HG02840 (cell line): ENCODE measurements around the gene EEPD1.

ENCODE experiments used
- ATAC-seq: cut with Tn5 transposase; IDR thresholded peaks from one replicate; pipeline ENCODE4 v1.9.1; 2021; ENCODE audit warnings: mild to moderate bottlenecking, moderate library complexity, moderate number of reproducible peaks; ENCODE audit not compliant: unreplicated experiment, low FRiP score

EEPD1 gene

GRCh38 chr7:36296284-36296683, 143.2 kb downstream of the EEPD1 start:
- ATAC-seq, result no peak

- no peak for ATAC-seq
Measured at GRCh38 chr7:36297364-36298009, 144.4 kb downstream of the EEPD1 start.

DNA sequence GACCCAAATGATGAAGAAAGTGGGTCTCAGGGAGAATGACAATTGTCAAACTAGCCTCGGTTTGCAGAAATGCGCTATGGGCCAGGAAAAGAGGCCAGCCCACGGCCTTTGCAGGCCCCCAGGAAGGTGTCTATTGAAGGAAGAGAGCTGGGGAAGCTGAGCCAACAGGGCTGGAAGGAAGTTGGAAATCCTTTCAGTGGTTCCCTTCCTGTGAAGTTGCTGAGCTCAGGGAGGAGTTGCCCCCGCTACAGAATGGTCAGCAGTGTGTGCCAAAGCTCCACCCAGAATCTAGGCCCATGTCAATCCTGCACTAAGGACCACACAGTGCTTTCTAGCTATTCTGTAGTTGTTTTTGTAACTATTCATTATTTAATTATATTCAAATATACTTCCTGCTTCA, 145.1 kb downstream of the EEPD1 start:
- ATAC-seq, result no peak

DNA sequence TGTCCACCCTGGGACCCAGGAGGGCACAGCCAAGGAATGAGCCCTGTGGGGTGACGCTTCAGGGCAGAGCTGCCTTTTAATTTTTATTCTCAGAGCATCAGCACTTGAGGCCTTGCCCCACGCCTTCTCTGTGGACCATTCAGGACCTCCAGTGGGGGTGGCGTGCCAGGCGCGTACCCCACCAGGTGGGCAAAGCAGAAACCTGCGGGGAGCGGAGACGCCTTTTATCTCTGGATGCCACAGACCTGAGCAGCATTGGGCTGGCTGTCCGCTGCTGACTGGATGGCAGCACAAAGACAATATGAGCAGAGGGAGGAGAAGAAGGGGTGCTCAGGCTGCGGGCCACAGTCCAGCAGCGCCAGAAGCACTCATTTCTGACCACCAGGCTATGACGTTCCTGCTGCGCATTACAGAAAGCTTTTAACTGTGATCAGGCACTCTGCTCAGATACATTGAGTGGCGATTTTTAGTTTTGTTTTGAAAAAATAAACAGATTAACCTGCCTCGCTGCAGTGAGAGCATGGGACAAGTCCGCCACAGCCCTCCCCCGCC, 146.2 kb downstream of the EEPD1 start:
- ATAC-seq, result no peak

DNA sequence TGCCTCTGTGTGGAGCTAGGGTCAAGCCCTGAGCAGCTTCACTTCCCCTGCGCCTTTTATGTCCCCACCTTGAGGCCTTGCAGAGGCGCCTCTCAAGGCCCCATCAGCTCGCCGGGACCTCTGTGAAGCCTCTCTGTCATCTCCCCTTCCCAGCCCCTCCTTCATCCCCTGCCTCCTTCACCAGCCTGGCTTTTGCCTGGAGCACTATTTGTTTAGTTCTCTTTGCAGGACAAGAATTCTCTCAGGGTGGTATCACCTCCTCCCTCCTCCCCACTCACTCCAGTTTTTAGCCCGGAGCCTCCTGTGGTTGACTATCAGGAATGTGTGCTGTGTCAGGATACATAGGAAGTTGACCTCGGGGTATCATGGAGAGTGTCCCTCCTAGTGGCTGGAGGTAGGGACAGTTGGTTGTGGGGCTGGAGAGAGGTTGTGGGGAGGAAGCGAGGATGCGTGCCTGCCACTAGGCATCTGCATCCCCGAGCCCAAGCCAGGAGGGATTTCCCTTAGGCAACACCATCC, 146.8 kb downstream of the EEPD1 start:
- ATAC-seq, result no peak

DNA sequence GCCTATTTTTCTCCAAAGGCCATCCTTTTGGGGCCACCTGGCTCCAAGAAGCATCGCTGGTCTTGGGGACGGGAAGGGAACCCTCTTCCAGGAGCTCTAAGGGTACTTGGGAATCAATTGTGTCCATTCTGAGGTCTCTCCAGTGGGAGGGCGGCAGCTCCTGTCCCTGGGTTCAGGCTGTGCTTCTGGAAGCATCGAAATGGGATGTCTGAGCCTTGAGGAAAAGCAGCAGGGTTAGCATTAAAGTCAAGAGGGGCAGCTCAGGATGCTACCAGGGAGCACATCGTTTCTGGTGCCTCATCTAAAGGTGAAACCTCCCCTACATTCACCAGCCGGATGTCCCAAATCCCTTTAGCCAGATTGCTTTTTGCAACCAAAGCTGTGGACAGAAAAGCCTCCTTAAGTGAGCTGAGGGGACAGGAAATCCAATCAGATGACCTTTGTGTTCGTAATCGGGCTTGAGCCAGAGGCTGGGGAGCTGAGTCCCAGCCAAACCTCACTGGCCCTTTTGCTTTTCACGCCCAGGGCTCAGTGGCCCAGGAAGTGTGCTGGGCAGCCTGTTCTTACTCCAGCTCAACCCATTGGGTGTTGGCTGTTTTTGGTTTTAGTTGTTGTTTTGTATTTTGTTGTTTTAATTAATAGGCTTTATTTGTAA, 147.8 kb downstream of the EEPD1 start:
- no peak for ATAC-seq

DNA sequence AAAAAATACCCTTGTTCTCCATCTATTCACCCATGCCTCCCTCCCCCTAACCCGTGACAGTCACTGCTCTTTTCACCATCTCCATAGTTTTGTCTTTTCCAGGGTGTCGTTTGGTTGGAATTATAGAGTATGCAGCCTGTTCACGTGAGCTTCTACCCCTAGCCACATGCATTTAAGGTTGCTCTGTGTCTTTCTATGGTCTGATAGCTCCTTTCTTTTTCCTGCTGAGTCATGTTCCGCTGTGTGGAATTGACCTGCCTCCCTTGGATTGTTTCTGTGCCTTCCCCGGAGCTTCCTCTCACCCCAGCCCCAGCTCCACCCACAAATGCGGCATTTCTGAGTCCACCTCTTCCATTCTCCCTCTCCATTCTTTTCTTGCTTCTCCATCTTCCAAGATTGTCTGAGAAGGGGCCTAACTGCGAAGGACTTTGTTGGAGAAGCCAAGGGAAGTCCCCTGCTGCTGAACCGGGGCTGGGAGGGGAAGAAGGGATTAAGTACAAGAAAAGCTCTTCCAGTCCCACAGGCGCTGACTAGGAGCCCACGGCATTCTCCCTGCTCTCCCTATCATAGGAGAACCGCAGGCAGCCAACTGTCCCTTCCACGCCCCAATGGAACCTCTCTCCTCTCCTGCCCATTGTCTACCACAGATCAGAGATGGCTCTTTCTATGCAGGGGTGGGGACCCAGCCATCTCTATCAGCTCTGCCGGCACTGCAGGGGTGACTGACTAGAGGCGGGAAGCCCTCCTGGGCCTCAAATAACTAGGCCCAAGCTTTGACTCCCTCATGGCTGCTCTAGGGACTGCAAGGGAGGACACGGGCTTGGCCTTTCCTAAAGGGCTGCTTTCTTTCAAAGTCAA, 149.1 kb downstream of the EEPD1 start:
- ATAC-seq, result no peak

DNA sequence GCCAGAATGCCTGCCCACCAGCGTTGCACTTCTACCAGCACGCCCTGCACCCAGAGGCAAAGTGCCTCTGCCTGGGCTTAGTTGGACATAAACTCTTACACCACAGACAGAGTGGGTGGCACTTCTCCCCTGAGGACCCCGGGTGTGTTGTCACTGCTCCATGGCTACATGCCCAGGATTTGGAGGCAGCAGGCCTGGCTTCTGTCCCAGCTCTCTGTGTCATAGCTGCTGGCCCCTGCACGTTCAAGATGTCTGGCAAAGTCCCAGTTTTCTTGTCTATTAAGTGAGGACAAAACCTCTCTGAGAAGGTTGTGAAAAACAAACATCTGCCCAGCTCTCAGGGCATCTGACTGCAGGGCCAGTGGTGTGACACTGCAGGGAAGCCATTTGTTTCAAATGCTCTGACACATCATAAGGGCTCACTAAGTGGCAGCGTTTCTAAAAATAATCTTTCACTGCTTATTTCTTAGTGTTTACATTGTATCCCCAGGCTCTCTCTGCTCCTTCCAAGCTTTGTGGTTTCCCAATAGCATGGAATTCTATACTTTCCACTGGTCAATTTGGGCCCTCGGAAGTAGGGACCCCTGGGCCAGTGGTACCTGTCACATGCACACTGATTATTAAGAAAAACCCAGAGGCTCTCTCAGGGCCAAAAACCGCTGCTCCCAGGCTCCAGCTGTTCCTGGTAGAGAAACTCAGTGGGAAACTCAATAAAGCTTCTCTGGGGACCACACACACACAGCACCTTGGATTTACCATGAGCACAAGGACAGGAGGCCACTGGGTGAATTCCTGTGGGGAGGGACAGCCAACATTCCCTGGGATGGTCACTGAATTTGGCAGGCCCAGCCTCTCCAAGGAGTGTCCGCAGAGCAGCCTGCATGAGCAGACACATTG, 150.4 kb downstream of the EEPD1 start:
- ATAC-seq, result no peak

DNA sequence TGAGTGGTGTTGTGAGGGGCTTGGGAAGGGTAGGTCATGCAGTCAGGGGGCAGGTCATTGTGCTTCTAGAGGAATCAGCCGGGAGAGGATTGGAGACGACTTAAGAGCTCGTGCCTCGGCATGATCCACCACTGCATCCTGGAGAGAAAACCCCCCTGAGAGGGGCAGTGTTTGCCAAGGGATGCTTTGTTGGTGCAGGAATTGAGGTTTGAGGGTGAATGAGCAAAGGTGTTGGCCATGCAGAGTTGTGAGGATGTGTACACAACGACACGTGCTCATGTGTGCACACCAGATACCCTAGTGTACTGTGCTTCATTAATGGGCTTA, 151.0 kb downstream of the EEPD1 start:
- no peak for ATAC-seq

- ATAC-seq, result no peak
Measured at GRCh38 chr7:36305226-36305625, 152.2 kb downstream of the EEPD1 start.

DNA sequence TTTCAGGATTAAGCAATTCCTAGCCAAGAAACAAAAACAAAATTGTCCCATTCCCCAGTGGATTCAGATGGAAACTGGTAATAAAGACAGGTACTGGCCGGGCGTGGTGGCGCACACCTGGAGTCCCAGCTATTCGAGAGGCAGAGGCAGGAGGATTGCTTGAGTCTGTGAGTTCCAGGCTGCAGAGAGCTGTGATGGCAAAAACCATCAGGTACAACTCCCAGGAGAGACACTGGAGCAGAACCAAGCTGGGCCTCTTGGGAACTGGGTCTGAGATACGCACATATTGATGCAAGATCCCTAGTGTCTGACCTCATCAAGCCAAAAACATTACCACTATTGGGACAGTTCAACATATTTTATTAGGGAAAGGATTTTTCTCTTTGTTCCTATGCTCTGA, 152.6 kb downstream of the EEPD1 start:
- no peak for ATAC-seq

DNA sequence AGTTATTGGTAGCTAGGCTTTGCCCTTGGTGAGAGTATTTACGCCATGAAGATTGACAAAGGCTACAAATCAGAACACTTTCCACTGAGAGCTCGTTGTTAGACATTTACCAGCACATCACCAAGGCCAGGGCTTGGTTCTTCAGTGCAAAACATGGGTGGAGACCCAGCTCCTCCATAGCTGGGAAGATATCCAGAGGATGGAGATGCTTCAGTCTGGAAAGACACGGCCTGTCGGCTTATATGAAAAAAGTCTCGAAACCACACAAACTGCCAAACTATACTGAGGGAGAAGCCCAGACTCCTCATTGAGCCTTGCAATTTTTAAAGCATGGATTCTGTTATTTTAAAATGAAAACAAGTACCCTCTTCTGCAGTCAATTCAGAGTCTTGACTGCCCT, 153.2 kb downstream of the EEPD1 start:
- no peak for ATAC-seq

DNA sequence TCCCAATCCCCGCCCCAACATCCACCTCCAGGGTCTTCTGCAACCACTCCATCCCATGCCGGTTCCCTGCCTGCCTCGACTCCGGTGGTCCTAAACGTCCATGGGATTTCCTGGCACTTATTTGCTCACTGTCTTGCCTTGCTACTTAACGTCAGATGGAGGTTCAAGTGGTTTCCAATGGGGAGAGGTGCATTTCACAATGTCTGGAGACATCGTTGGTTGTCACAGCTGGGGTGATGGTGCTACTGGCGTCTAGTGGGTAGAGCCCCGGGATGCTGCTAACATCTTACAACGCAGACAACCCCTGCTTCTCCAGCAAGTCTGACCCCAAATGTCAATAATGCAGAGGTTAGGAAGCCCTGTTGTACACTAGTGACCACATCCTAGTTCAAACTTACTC, 153.7 kb downstream of the EEPD1 start:
- ATAC-seq, result no peak

- no peak for ATAC-seq
Measured at GRCh38 chr7:36308031-36308430, 155.0 kb downstream of the EEPD1 start.

DNA sequence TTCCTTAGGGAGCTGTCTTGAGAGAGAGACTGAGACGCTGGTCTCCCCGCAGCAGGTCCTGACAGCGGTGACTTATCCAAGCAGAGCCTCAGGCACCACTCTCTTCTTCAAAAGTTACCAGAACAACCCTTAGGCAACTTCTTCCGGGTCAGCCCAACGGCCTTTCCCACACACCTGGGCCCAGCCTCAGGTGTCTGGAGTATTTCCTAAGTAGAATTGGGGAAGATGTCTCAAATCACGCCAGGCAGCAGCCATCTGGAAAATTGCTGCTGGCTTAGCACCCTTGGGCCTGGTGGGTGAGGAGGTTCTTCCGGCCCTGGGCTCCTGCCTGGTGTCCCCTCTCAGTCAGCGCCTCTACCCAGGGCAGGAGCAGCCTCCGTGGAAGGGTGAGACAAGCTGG, 156.2 kb downstream of the EEPD1 start:
- ATAC-seq, result no peak

- ATAC-seq, result no peak
Measured at GRCh38 chr7:36309716-36310115, 156.7 kb downstream of the EEPD1 start.

DNA sequence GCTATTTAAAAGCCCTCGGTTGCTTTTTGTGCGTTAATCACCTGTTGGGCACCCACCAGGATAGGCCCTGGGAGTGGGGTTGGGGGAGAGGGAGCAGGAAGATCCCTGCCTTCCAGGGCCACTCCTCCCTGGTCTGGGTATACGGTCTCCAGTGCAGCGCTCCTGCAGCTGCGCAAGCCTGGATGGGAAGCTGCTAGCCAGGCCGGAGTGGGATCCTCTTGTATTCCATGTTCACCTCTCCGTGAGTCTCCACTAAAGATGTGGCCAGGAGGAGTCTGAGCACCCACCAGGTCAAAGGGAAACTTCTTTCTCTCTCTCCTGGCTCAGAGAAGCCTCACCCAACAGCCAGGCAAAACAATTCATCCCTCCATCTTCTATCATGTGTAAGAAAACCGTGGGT, 157.8 kb downstream of the EEPD1 start:
- no peak for ATAC-seq

DNA sequence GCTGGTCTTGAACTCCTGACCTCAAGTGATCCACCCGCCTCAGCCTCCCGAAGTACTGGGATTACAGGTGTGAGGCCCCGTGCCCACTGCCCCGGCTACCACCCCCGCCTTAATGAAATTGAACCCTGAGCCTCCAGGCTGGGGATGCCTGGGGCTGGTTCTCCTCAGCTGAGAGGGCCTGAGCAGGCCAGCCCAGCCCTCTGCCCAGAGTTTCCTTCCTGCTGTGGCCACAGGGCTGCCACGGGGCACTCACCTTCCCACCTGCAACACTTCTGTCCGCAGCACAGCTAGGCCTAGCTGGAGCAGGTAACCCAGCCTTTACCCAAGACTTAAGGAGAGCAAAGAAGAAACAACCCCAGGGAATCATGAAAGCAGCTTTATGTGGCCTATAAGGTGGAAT, 158.5 kb downstream of the EEPD1 start:
- ATAC-seq, result no peak

- ATAC-seq, result no peak
Measured at GRCh38 chr7:36312064-36312914, 159.2 kb downstream of the EEPD1 start.
